Large intestine (tissue), 3 donors: ENCODE results near the gene JAG2. TPM values are rescaled to one million over a fixed set of nuclear protein-coding genes. Genes with fewer than 3 reads are reported as not detected.

Experiments
- DNase-seq, 2 donors: peaks; one replicate each; pipeline versions ENCODE4 v3.0.0 to v3.0.0-alpha.2; 2013
- H3K27ac ChIP-seq: one replicate; pipeline ENCODE4 v1.5.1; 2013; ENCODE audit warnings: low read length
- H3K27me3 ChIP-seq: 2 replicates; pipeline ENCODE4 v1.6.1; 2013; ENCODE audit warnings: low read length; ENCODE audit not compliant: control insufficient read depth, insufficient read depth
- H3K36me3 ChIP-seq: 2 replicates; pipeline ENCODE4 v1.6.1; 2013; ENCODE audit warnings: low read length; ENCODE audit not compliant: control insufficient read depth, insufficient read depth
- H3K4me1 ChIP-seq: one replicate; pipeline ENCODE4 v1.6.1; 2013; ENCODE audit warnings: low read length; ENCODE audit not compliant: control insufficient read depth, insufficient read depth
- H3K4me3 ChIP-seq: one replicate; pipeline ENCODE4 v1.5.1; 2013; ENCODE audit warnings: low read length
- H3K9me3 ChIP-seq: one replicate; pipeline ENCODE4 v1.6.1; 2013; ENCODE audit warnings: mild to moderate bottlenecking, low read depth, low read length, moderate library complexity; ENCODE audit not compliant: control insufficient read depth
- WGBS: methylation state at CpG from one replicate; pipeline ENCODE4 v1.1.5; 2013; ENCODE audit warnings: low lambda C conversion rate; ENCODE audit not compliant: insufficient coverage; 5-methylcytosine and 5-hydroxymethylcytosine counted together
- polyA plus RNA-seq: library from polyadenylated mRNA; unstranded; fragments of 120-200 nt; gene quantifications from one replicate; pipeline ENCODE4 v1.2.1, GENCODE V29; 2013

Gene JAG2
- polyA plus RNA-seq, 1 donor: 11.0 TPM

- no peak overlapping the region for H3K4me3 ChIP-seq
- peaks cover 2% of the 10 kb centered on the region for H3K9me3 ChIP-seq
- peaks cover 37% of the 10 kb centered on the region for H3K27me3 ChIP-seq
- H3K36me3 ChIP-seq: peaks cover 2% of the 10 kb centered on the region
- H3K27ac ChIP-seq: no peak overlapping the region
- no peaks in the 10 kb centered on the region for H3K4me1 ChIP-seq
- no peak for DNase-seq
- WGBS: 89% methylated on average over 5 of the region's 24 CpGs
These were observed 35.8 kb upstream of the JAG2 start for GRCh38 chr14:105204206-105204930.

GRCh38 chr14:105203701-105204100, 35.1 kb upstream of the JAG2 start:
- Histone ChIP-seq H3K27me3 (peaks cover 44% of the 10 kb centered on the region), H3K4me1 (no peaks in the 10 kb centered on the region), H3K4me3 (no peak overlapping the region), H3K27ac (no peak overlapping the region), H3K36me3 (no peaks in the 10 kb centered on the region), H3K9me3 (peaks cover 2% of the 10 kb centered on the region)
- no peak for DNase-seq
- WGBS: no CpG with 5 or more reads among the region's 6 CpGs

GRCh38 chr14:105203057-105203531, 34.5 kb upstream of the JAG2 start:
- WGBS: no CpG with 5 or more reads among the region's 18 CpGs
- peaks cover 50% of the 10 kb centered on the region for H3K27me3 ChIP-seq
- peak; percentile 56 to 57 for DNase-seq
- no peaks in the 10 kb centered on the region for H3K36me3 ChIP-seq
- no peak overlapping the region for H3K27ac ChIP-seq
- peaks cover 2% of the 10 kb centered on the region for H3K9me3 ChIP-seq
- no peak overlapping the region for H3K4me3 ChIP-seq
- H3K4me1 ChIP-seq: no peaks in the 10 kb centered on the region

DNA sequence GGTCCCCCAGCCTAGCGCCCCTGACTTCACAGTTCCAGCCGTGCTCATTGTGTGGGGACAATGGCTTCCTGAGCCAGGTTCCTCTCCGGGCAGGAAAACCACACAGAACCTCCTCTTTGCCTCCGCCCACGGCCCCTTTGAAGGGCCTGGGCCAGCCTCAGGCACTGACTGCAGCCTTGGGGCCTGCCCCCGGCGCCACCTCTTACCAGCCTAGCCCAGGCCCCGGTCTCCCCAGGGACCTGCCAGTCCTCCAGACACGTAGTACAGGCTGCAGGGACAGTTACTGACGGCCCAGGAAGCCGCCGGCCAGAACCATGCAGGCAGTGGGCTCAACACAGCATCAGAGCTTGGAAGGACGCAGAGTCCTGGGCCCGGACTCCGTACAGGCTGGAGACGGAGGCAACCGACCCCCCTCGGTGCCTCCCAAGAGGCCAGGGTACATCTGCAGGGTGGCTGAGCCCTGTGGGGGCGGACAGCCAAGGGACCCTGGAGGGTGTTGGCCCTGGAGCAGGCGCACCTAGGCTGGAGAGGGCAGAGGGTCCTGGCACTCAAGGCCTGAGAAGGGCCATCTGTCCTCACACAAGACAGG, 33.4 kb upstream of the JAG2 start:
- WGBS: no CpG with 5 or more reads among the region's 20 CpGs
- Histone ChIP-seq H3K4me3 (no peak overlapping the region), H3K27me3 (peaks cover 60% of the 10 kb centered on the region), H3K4me1 (no peaks in the 10 kb centered on the region), H3K36me3 (no peaks in the 10 kb centered on the region), H3K9me3 (peaks cover 2% of the 10 kb centered on the region), H3K27ac (no peak overlapping the region)
- no peak for DNase-seq

DNA sequence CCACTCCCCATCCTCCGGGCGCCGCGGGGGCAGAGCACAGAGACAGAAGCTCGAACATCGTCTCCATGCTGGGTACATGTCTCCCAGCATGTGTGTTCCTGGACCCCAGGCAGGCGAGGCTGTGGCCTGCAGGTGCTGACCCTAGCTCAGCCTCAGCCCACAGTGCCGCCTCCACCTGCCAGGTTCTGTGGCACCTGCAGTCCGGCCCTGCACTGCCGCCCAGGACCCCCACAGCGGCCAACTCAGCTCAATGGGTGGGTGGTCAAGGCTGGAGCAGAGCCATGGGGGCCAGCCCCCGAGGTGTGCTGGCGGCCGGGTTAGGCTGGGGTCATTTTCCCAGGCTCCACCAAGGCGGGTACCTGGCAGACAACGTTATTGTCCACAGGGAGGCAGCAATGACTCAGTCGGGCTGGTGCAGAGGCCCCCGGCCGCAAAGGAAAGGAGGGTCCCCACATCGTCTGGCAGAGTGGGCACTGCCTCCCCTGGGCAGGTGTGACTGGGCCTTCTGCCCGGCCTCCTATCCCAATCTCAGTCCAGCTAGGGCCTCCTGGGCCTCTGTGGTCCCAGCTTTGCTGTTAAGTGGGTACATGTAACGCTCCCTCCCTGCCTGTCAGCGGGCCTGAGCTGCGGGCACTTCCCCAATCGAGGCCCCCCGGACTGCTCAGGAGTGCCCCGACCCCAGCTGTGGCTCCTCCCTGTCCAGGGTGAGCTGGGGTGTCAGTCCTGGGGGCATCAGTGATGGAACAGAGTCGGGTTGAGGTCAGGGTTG, 32.8 kb upstream of the JAG2 start:
- no peaks in the 10 kb centered on the region for H3K36me3 ChIP-seq
- H3K27ac ChIP-seq: no peak overlapping the region
- DNase-seq: no peak
- no CpG with 5 or more reads among the region's 28 CpGs for WGBS
- H3K4me3 ChIP-seq: no peak overlapping the region
- H3K27me3 ChIP-seq: peaks cover 67% of the 10 kb centered on the region
- H3K9me3 ChIP-seq: peaks cover 2% of the 10 kb centered on the region
- H3K4me1 ChIP-seq: no peaks in the 10 kb centered on the region

- peaks cover 2% of the 10 kb centered on the region for H3K9me3 ChIP-seq
- no peak for DNase-seq
- H3K27me3 ChIP-seq: peaks cover 74% of the 10 kb centered on the region
- WGBS: no CpG with 5 or more reads among the region's 16 CpGs
- no peak overlapping the region for H3K27ac ChIP-seq
- peaks cover 5% of the 10 kb centered on the region for H3K4me1 ChIP-seq
- H3K4me3 ChIP-seq: no peak overlapping the region
- H3K36me3 ChIP-seq: no peaks in the 10 kb centered on the region
These were observed 32.1 kb upstream of the JAG2 start for GRCh38 chr14:105200641-105201040.

GRCh38 chr14:105200074-105200473, 31.5 kb upstream of the JAG2 start:
- Histone ChIP-seq H3K27ac (no peak overlapping the region), H3K27me3 (peaks cover 80% of the 10 kb centered on the region), H3K4me3 (no peak overlapping the region), H3K36me3 (no peaks in the 10 kb centered on the region), H3K9me3 (peaks cover 2% of the 10 kb centered on the region), H3K4me1 (peaks cover 6% of the 10 kb centered on the region)
- no CpG with 5 or more reads among the region's 10 CpGs for WGBS
- no peak for DNase-seq

DNA sequence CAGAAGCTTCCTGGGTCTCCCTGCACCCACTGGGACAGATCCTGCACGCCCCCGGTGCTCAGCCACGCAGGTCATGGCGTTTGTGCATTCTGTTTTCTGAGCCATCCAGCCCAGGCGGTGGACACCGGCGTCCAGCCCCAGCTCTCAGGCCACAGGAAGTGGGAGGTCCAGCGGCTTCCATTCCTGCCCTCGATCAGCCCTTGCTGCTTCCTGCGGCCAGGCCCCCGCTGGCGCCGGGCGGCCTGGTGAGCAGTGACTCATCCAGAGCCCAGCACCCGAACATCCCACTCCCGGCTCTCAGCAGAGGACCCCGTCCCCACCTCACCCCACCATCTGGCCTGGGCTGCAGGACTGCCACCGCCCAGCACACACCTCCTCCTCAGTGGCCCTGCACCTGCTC, 30.5 kb upstream of the JAG2 start:
- Histone ChIP-seq H3K4me1 (peaks cover 9% of the 10 kb centered on the region), H3K4me3 (no peak overlapping the region), H3K27me3 (peaks cover 90% of the 10 kb centered on the region), H3K9me3 (peaks cover 2% of the 10 kb centered on the region), H3K27ac (no peak overlapping the region), H3K36me3 (no peaks in the 10 kb centered on the region)
- no peak for DNase-seq
- WGBS: no CpG with 5 or more reads among the region's 18 CpGs

DNA sequence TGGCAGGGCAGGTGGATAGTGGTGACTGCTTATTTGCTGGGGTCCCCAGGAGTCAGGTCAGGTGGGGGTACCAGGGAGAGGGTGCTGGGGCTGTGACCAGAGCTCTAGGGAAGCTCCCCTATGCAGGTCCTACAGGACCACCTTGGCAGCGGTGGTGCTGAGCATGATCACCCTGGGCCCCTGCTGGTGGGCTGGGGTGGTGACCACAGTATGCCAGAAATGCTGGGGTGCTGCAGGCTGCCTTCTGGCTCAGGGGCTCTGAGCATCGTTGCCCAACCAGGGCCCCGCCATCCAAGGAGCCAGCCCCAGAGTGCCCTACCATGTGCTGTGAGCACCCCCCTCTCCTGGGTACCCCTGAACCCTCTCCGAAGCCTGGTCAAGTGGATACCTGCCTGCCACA, 30.0 kb upstream of the JAG2 start:
- DNase-seq: no peak
- Histone ChIP-seq H3K9me3 (peaks cover 2% of the 10 kb centered on the region), H3K4me3 (no peak overlapping the region), H3K36me3 (no peaks in the 10 kb centered on the region), H3K27me3 (peaks cover 95% of the 10 kb centered on the region), H3K4me1 (peaks cover 13% of the 10 kb centered on the region), H3K27ac (no peak overlapping the region)
- no CpG with 5 or more reads among the region's 4 CpGs for WGBS

- no peak for DNase-seq
- no CpG with 5 or more reads among the region's 15 CpGs for WGBS
- H3K36me3 ChIP-seq: no peaks in the 10 kb centered on the region
- no peak overlapping the region for H3K27ac ChIP-seq
- H3K9me3 ChIP-seq: peaks cover 2% of the 10 kb centered on the region
- peaks cover 16% of the 10 kb centered on the region for H3K4me1 ChIP-seq
- H3K4me3 ChIP-seq: no peak overlapping the region
- H3K27me3 ChIP-seq: peaks cover 92% of the 10 kb centered on the region
These were observed 28.6 kb upstream of the JAG2 start for GRCh38 chr14:105197211-105197641.
